Spleen (tissue), 11 donors: ENCODE measurements around the gene PODXL2. TPM values are rescaled to one million over a fixed set of nuclear protein-coding genes. Genes with fewer than 3 reads are reported as not detected.

ENCODE experiments used
- DNase-seq: peaks from one replicate; pipeline ENCODE4 v3.0.0-alpha.2; 2020
- H3K27ac ChIP-seq, 8 donors: fragments of 200-600 bp; sonication (generic) in 7 of 8; 1 replicate in 4 of 8; 2 replicates in 4 of 8; pipeline versions ENCODE4 v1.5.0 to v1.8.0; 2016 to 2021; ENCODE audit warnings: inconsistent platforms in 4 of 8, mild to moderate bottlenecking in 4 of 8, moderate library complexity in 1 of 8
- H3K27me3 ChIP-seq, 7 donors: fragments of 200-600 bp; sonication (generic) in 6 of 7; replicated peaks in 1 of 7; 1 replicate in 4 of 7; 2 replicates in 3 of 7; pipeline versions ENCODE4 v1.5.0 to v1.8.0; 2016 to 2021; ENCODE audit warnings: inconsistent platforms in 3 of 7, mild to moderate bottlenecking in 1 of 7
- H3K36me3 ChIP-seq, 6 donors: fragments of 200-600 bp; sonication (generic) in 5 of 6; 1 replicate in 4 of 6; 2 replicates in 2 of 6; pipeline versions ENCODE4 v1.5.0 to v1.8.0; 2016 to 2021; ENCODE audit warnings: inconsistent platforms in 2 of 6
- H3K4me1 ChIP-seq, 6 donors: fragments of 200-600 bp; sonication (generic) in 5 of 6; 1 replicate in 3 of 6; 2 replicates in 3 of 6; pipeline versions ENCODE4 v1.5.0 to v1.8.0; 2016 to 2021; ENCODE audit warnings: inconsistent platforms in 3 of 6
- H3K4me3 ChIP-seq, 8 donors: fragments of 200-600 bp; sonication (generic) in 7 of 8; 1 replicate in 4 of 8; 2 replicates in 4 of 8; pipeline versions ENCODE4 v1.5.0 to v1.8.0; 2016 to 2021; ENCODE audit warnings: inconsistent platforms in 4 of 8, mild to moderate bottlenecking in 4 of 8, moderate library complexity in 2 of 8
- H3K9me3 ChIP-seq, 8 donors: fragments of 200-600 bp; sonication (generic) in 7 of 8; 1 replicate in 4 of 8; 2 replicates in 4 of 8; pipeline versions ENCODE4 v1.5.0 to v1.8.0; 2016 to 2021; ENCODE audit warnings: inconsistent platforms in 4 of 8
- CTCF ChIP-seq, 11 experiments: fragments of 200-600 bp in 7 of 11; fragments of 450-650 bp in 4 of 11; sonication (generic) in 4 of 11; IDR thresholded peaks in 8 of 11; conservative IDR thresholded peaks in 3 of 11; 1 replicate in 7 of 11; 2 replicates in 4 of 11; pipeline versions ENCODE4 v1.4.0 to v1.8.0; 2016 to 2021; ENCODE audit warnings: antibody characterized with exemption in 11 of 11, inconsistent platforms in 4 of 11, mild to moderate bottlenecking in 1 of 11
- POLR2A ChIP-seq, 3 donors: fragments of 450-650 bp; IDR thresholded peaks; one replicate each; pipeline ENCODE4 v1.5.1; 2017; ENCODE audit warnings: antibody characterized with exemption in 3 of 3, mild to moderate bottlenecking in 1 of 3
- POLR2AphosphoS5 ChIP-seq, 3 donors: sonication (generic); formaldehyde crosslinking; IDR thresholded peaks; one replicate each; pipeline ENCODE4 v1.5.1; 2017; ENCODE audit warnings: antibody characterized with exemption in 3 of 3
- WGBS, 5 donors: extraction: QIAGEN DNeasy Blood & Tissue Kit in 3 of 5; methylation state at CpG; one replicate each; pipeline versions ENCODE4 v1.1.5 to v1.1.7; 2013 to 2018; 5-methylcytosine and 5-hydroxymethylcytosine counted together
- intact Hi-C: fragments of 100-400 bp; cut with DNase I; formaldehyde crosslinking; loops from one replicate; pipeline ENCODE4 v1.15.0; 2023; ENCODE audit warnings: low total_unique reads
- polyA plus RNA-seq, 3 donors: library from polyadenylated mRNA; stranded (reverse); fragments of 200-250 nt; gene quantifications; one replicate each; pipeline ENCODE4 v1.2.1, GENCODE V29; 2013
- total RNA-seq, 7 donors: library from RNA; depleted of rRNA in 3 of 7; stranded (reverse); fragments of >200 nt in 3 of 7; fragmentation: NEBNext Ultra II Directional in 4 of 7; extraction: Animal tissue kit (Norgen Biotek cat#: 25700) in 4 of 7; gene quantifications; one replicate each; pipeline versions ENCODE4 v1.1.0 to v1.2.1, GENCODE V29; 2016 to 2021
- donor health status: healthy with polysubstance abuse.
- donor health status: DM: no; HTN: no; CAD: no; lungs with moderate emphysema.
- donor health status: DM: no; HTN: no; CAD: no.
- donor health status: Bipolar disorder and iron deficiency.
- donor health status: healthy.
- donor health status: DM: no; HTN: no; CAD: no.
- donor health status: DM: yes; HTN: yes; CAD: no.

Gene PODXL2
- total and polyA plus RNA-seq, 10 donors, result 0.77 to 3.1 (median 2.4) TPM

DNA sequence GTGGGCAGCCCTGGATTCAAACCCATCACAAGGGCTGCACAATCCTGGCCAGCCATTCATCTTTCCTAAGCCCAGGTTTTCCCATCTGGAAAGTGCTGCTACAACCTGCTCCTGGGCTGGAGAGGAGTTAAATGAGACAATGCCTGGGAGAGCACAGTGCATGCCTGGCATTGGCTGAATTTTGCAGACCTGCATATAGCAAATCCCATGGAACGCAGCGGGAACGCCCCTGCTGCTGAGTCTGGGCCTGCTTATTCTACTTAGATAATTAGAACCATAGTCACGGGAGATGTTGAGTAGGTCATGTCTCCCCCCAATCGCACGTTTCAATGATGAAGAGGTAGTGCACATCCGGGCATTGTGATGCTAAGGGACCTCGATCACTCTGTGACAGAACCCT is 90.4 kb downstream of the PODXL2 start:
- peaks cover 3 to 45% (median 19%) of the 10 kb centered on the region in 6 donors for H3K4me1 ChIP-seq
- peak; percentile 40 for DNase-seq
- H3K9me3 ChIP-seq, result no peaks in the 10 kb centered on the region

GRCh38 chr3:127720161-127720823 is 91.3 kb downstream of the PODXL2 start:
- Histone ChIP-seq H3K4me1 (peaks cover 0 to 36% (median 16%) of the 10 kb centered on the region in 6 donors), H3K9me3 (no peaks in the 10 kb centered on the region), H3K36me3 (peaks cover 0 to 40% (median 0%) of the 10 kb centered on the region in 6 donors), H3K27ac (no peak overlapping the region), H3K27me3 (no peaks in the 10 kb centered on the region), H3K4me3 (no peak overlapping the region)
- 82 to 96% (median 95%) methylated on average over 12 to 15 of the region's 15 CpGs for WGBS, 5 donors
- intact Hi-C loops, result no loop called here
- no peak for TF ChIP-seq POLR2AphosphoS5 (IDR thresholded peaks at IDR 0.05)
- no peak for TF ChIP-seq POLR2A (IDR thresholded peaks at IDR 0.05)
- peak; percentile 40 for DNase-seq

More for the DNA sequence above, 90.4 kb downstream of the PODXL2 start:
- TF ChIP-seq POLR2AphosphoS5 (IDR thresholded peaks at IDR 0.05) (no peak), CTCF (IDR thresholded peaks at IDR 0.05 in 8 of 11, conservative IDR thresholded peaks at IDR 0.05 in 3 of 11) (no peak), POLR2A (IDR thresholded peaks at IDR 0.05) (no peak)
- Histone ChIP-seq H3K4me3 (no peak overlapping the region), H3K36me3 (peaks cover 0 to 41% (median 0%) of the 10 kb centered on the region in 6 donors), H3K27me3 (no peaks in the 10 kb centered on the region), H3K27ac (no peak overlapping the region)
- intact Hi-C loops, result no loop called here
- 88 to 98% (median 95%) methylated on average over 8 of the region's 8 CpGs for WGBS, 5 donors

GRCh38 chr3:127720985-127721935 is 92.3 kb downstream of the PODXL2 start:
- DNase-seq, result peak; percentile 41
- H3K9me3 ChIP-seq, result no peaks in the 10 kb centered on the region
- H3K4me3 ChIP-seq, result no peak overlapping the region
- peaks cover 0 to 37% (median 0%) of the 10 kb centered on the region in 6 donors for H3K36me3 ChIP-seq
- peaks cover 0 to 27% (median 8%) of the 10 kb centered on the region in 6 donors for H3K4me1 ChIP-seq
- H3K27ac ChIP-seq, result peak overlapping the region in 2 of 8 donors; percentile 2 to 38
- WGBS, 5 donors, result 92 to 96% (median 96%) methylated on average over 17 of the region's 17 CpGs
- TF ChIP-seq POLR2A (IDR thresholded peaks at IDR 0.05) (no peak), CTCF (IDR thresholded peaks at IDR 0.05 in 8 of 11, conservative IDR thresholded peaks at IDR 0.05 in 3 of 11) (no peak), POLR2AphosphoS5 (IDR thresholded peaks at IDR 0.05) (no peak)
- no peaks in the 10 kb centered on the region for H3K27me3 ChIP-seq
- intact Hi-C loops, result no loop called here

DNA sequence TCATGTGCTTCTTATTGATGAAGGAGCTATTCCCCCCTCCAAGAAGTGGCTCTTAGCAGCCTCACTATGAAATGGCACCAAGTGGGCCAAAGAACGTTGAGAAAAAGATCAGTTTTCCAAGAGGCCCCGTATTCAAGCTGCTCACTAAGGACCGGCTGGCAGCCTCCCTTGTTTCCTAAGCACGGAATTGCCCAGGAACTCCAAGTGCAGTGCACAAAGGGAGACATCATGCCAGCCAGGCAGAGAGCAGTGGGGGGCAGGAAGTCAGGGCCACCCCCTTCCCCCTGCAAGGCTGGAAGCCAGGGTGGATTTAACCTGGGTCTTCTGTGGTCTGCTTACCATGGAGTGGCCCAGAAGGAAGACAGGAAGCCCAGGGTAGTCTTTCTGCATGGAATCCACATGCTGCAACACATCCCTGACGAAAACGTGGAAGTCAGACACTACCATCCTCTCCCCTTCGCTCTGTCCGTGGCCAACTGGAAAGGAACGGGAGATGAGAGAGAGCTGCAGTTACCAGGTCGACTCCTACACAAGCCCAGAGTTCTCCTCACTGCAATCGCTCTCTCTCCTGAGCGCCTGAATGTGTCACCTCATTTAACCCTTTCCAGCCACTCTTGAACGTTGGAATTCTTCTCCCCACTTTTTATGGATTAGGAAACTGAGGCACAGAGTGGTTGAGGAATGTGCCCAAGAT is 93.3 kb downstream of the PODXL2 start:
- peak overlapping the region in 3 of 8 donors; percentile 2 to 38 (median 6) for H3K27ac ChIP-seq
- peak in 1 of 3 donors; percentile 17 for TF ChIP-seq POLR2AphosphoS5 (IDR thresholded peaks at IDR 0.05)
- TF ChIP-seq POLR2A (IDR thresholded peaks at IDR 0.05), result no peak
- TF ChIP-seq CTCF (IDR thresholded peaks at IDR 0.05 in 8 of 11, conservative IDR thresholded peaks at IDR 0.05 in 3 of 11), result no peak
- no peaks in the 10 kb centered on the region for H3K9me3 ChIP-seq
- no peaks in the 10 kb centered on the region for H3K27me3 ChIP-seq
- intact Hi-C loops, result no loop called here
- H3K4me1 ChIP-seq, result peaks cover 0 to 25% (median 7%) of the 10 kb centered on the region in 6 donors
- H3K4me3 ChIP-seq, result no peak overlapping the region
- WGBS, 5 donors, result 62 to 71% (median 71%) methylated on average over 13 of the region's 13 CpGs
- peak; percentile 61 for DNase-seq
- H3K36me3 ChIP-seq, result peaks cover 0 to 37% (median 0%) of the 10 kb centered on the region in 6 donors
